Suprapubic skin (tissue), 4 donors: ENCODE measurements around the gene PDPR.

Experiments
- CTCF ChIP-seq, 2 donors: fragments of 200-600 bp in 1 of 2; fragments of 450-650 bp in 1 of 2; sonication (generic) in 1 of 2; IDR thresholded peaks; one replicate each; pipeline ENCODE4 v1.5.1; 2016 to 2019; ENCODE audit warnings: antibody characterized with exemption in 2 of 2, mild to moderate bottlenecking in 1 of 2, moderate library complexity in 1 of 2
- EP300 ChIP-seq: sonication (generic); formaldehyde crosslinking; IDR thresholded peaks from one replicate; pipeline ENCODE4 v1.6.1; 2017; ENCODE audit warnings: antibody characterized with exemption
- POLR2A ChIP-seq, 2 donors: fragments of 450-650 bp; IDR thresholded peaks; one replicate each; pipeline ENCODE4 v1.6.1; 2017; ENCODE audit warnings: antibody characterized with exemption in 2 of 2, mild to moderate bottlenecking in 2 of 2, moderate library complexity in 2 of 2
- POLR2AphosphoS5 ChIP-seq, 3 donors: sonication (generic); formaldehyde crosslinking; IDR thresholded peaks; one replicate each; pipeline ENCODE4 v1.6.1; 2017; ENCODE audit warnings: antibody characterized with exemption in 3 of 3

GRCh38 chr16:70160821-70161220 is 46.7 kb downstream of the PDPR start:
- no peak for TF ChIP-seq CTCF (IDR thresholded peaks at IDR 0.05)
- no peak for TF ChIP-seq EP300
- no peak for TF ChIP-seq POLR2A (IDR thresholded peaks at IDR 0.05)
- TF ChIP-seq POLR2AphosphoS5 (IDR thresholded peaks at IDR 0.05): no peak
